Measurements from ENCODE around the gene DOCK7.
A peak's percentile ranks its signal among the peaks of the same experiment; 100 is the strongest.
"Not testable (repeated sequence)": the region's sequence is repeated elsewhere in the genome, so short reads cannot be mapped to it uniquely, and the experiment has no call there.

Gene DOCK7

GRCh38 chr1:62726011-62726442 lies 37.8 kb upstream of the DOCK7 start:
- peaks cover 13% of the 10 kb centered on the region for H3K4me1 Mint-ChIP-seq
- TF ChIP-seq CTCF (IDR thresholded peaks at IDR 0.05): no peak
- no peaks in the 10 kb centered on the region for H3K9me3 Mint-ChIP-seq
- H3K27ac Mint-ChIP-seq: no peak overlapping the region
- H3K36me3 Mint-ChIP-seq (ENCODE audit: low read depth): peaks cover 4% of the 10 kb centered on the region
- peaks cover 3% of the 10 kb centered on the region for H3K27me3 Mint-ChIP-seq (ENCODE audit: low read depth, poor library complexity)
- no peak for DNase-seq
- no peak overlapping the region for H3K4me3 Mint-ChIP-seq

- Mint-ChIP-seq H3K9me3 (no peaks in the 10 kb centered on the region), H3K4me1 (peaks cover 17% of the 10 kb centered on the region), H3K27ac (no peak overlapping the region), H3K4me3 (no peak overlapping the region), H3K27me3 (ENCODE audit: low read depth, poor library complexity) (peaks cover 3% of the 10 kb centered on the region), H3K36me3 (ENCODE audit: low read depth) (no peaks in the 10 kb centered on the region)
- TF ChIP-seq CTCF (IDR thresholded peaks at IDR 0.05): no peak
- DNase-seq: no peak
Measured at GRCh38 chr1:62725255-62725654, 37.1 kb upstream of the DOCK7 start.

- Mint-ChIP-seq H3K4me1 (peaks cover 17% of the 10 kb centered on the region), H3K27me3 (ENCODE audit: low read depth, poor library complexity) (peaks cover 3% of the 10 kb centered on the region), H3K9me3 (no peaks in the 10 kb centered on the region), H3K4me3 (no peak overlapping the region), H3K36me3 (ENCODE audit: low read depth) (no peaks in the 10 kb centered on the region), H3K27ac (no peak overlapping the region)
- TF ChIP-seq CTCF (IDR thresholded peaks at IDR 0.05): no peak
- no peak for DNase-seq
Measured at GRCh38 chr1:62724430-62724829, 36.2 kb upstream of the DOCK7 start.

- TF ChIP-seq CTCF (IDR thresholded peaks at IDR 0.05): no peak
- no peaks in the 10 kb centered on the region for H3K36me3 Mint-ChIP-seq (ENCODE audit: low read depth)
- DNase-seq: no peak
- H3K27me3 Mint-ChIP-seq (ENCODE audit: low read depth, poor library complexity): peaks cover 3% of the 10 kb centered on the region
- H3K27ac Mint-ChIP-seq: no peak overlapping the region
- H3K9me3 Mint-ChIP-seq: no peaks in the 10 kb centered on the region
- peaks cover 14% of the 10 kb centered on the region for H3K4me1 Mint-ChIP-seq
- no peak overlapping the region for H3K4me3 Mint-ChIP-seq
Measured at GRCh38 chr1:62723883-62724282, 35.7 kb upstream of the DOCK7 start.

GRCh38 chr1:62722796-62723195 lies 34.6 kb upstream of the DOCK7 start:
- no peak overlapping the region for H3K4me3 Mint-ChIP-seq
- peaks cover 13% of the 10 kb centered on the region for H3K4me1 Mint-ChIP-seq
- H3K27ac Mint-ChIP-seq: no peak overlapping the region
- no peak for DNase-seq
- H3K9me3 Mint-ChIP-seq: no peaks in the 10 kb centered on the region
- H3K36me3 Mint-ChIP-seq (ENCODE audit: low read depth): no peaks in the 10 kb centered on the region
- H3K27me3 Mint-ChIP-seq (ENCODE audit: low read depth, poor library complexity): peaks cover 5% of the 10 kb centered on the region
- no peak for TF ChIP-seq CTCF (IDR thresholded peaks at IDR 0.05)

- Mint-ChIP-seq H3K4me3 (no peak overlapping the region), H3K4me1 (peaks cover 13% of the 10 kb centered on the region), H3K36me3 (ENCODE audit: low read depth) (no peaks in the 10 kb centered on the region), H3K9me3 (no peaks in the 10 kb centered on the region), H3K27ac (peak overlapping the region; percentile 1), H3K27me3 (ENCODE audit: low read depth, poor library complexity) (peaks cover 3% of the 10 kb centered on the region)
- no peak for DNase-seq
- TF ChIP-seq CTCF (IDR thresholded peaks at IDR 0.05): no peak
Measured at GRCh38 chr1:62720946-62721554, 32.9 kb upstream of the DOCK7 start.

GRCh38 chr1:62718400-62718799 lies 30.2 kb upstream of the DOCK7 start:
- not testable (repeated sequence) for H3K27ac Mint-ChIP-seq

More at GRCh38 chr1:62718400-62718799, 30.2 kb upstream of the DOCK7 start:
- H3K27me3 Mint-ChIP-seq (ENCODE audit: low read depth, poor library complexity); H3K4me1 Mint-ChIP-seq; H3K9me3 Mint-ChIP-seq; H3K4me3 Mint-ChIP-seq; DNase-seq; H3K36me3 Mint-ChIP-seq (ENCODE audit: low read depth): not testable (repeated sequence)

Measured in nephron progenitor cell (in vitro differentiated cells).